K562 (cell line): Measurements from ENCODE around the gene GAL3ST2.

Experiments
- E2F5 ChIP-seq: sonication (generic); formaldehyde crosslinking; IDR thresholded peaks from 2 replicates; pipeline ENCODE4 v1.8.0; 2022; ENCODE audit warnings: mild to moderate bottlenecking, missing genetic modification reagents
- ZNF184 ChIP-seq: sonication (generic); formaldehyde crosslinking; IDR thresholded peaks from 2 replicates; pipeline ENCODE4 v1.5.0; 2020; ENCODE audit warnings: missing genetic modification reagents
- ZNF507 ChIP-seq: conservative IDR thresholded peaks from 2 replicates; pipeline ENCODE4 v1.6.1; 2017; ENCODE audit warnings: missing genetic modification characterization, missing compliant biosample characterization

DNA sequence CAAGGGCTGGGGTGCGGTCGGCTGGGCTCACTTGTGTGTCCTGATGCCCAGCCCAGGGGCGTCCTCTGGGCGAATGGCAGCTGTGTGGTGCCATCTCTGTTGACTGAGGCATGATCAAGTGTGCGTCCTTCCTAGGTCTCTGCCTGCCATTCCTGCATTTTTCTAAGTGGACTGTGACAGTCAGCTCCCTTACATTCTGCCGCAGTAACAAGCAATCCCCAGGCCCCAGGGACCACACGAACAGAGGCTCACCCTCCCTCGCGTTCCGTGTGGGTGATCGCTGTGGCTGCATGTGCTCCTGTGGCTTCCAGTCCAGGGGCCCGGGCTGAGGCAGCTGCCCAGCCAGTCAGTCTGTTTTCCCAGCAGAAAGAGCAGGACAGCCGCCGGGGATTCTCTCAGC is 24.4 kb upstream of the GAL3ST2 start:
- TF ChIP-seq ZNF507 (no peak), ZNF184 (CRISPR knock-in tag) (no peak), E2F5 (no peak)
